Prostate gland (tissue), 2 donors: ENCODE measurements around the gene PIAS1. TPM values are rescaled to one million over a fixed set of nuclear protein-coding genes. Genes with fewer than 3 reads are reported as not detected.

Experiments used
- DNase-seq: peaks from one replicate; pipeline ENCODE4 v3.0.0-alpha.2; 2019; ENCODE audit warnings: low spot score
- H3K27ac ChIP-seq, 2 donors: fragments of 200-600 bp; sonication (generic); 2 replicates each; pipeline ENCODE4 v1.5.1; 2017 to 2019
- H3K27me3 ChIP-seq: fragments of 200-600 bp; sonication (generic); replicated peaks from 2 replicates; pipeline ENCODE4 v1.5.1; 2019; ENCODE audit not compliant: insufficient read depth
- H3K36me3 ChIP-seq, 2 donors: fragments of 200-600 bp; sonication (generic); 1 replicate in 1 of 2; 2 replicates in 1 of 2; pipeline versions ENCODE4 v1.5.1 to v1.8.1; 2017 to 2019
- H3K4me1 ChIP-seq: fragments of 200-600 bp; sonication (generic); replicated peaks from 2 replicates; pipeline ENCODE4 v1.5.1; 2019
- H3K4me3 ChIP-seq, 2 donors: fragments of 200-600 bp; sonication (generic); 2 replicates each; pipeline ENCODE4 v1.5.1; 2017 to 2019
- H3K9me3 ChIP-seq: fragments of 200-600 bp; sonication (generic); 2 replicates; pipeline ENCODE4 v1.5.1; 2017
- CTCF ChIP-seq, 4 experiments: fragments of 200-600 bp in 2 of 4; fragments of 450-650 bp in 2 of 4; sonication (generic) in 2 of 4; IDR thresholded peaks; 1 replicate in 3 of 4; 2 replicates in 1 of 4; pipeline ENCODE4 v1.5.1; 2016 to 2019; ENCODE audit warnings: antibody characterized with exemption in 4 of 4, mild to moderate bottlenecking in 2 of 4, moderate library complexity in 2 of 4
- POLR2A ChIP-seq: fragments of 450-650 bp; IDR thresholded peaks from one replicate; pipeline ENCODE4 v1.6.1; 2016; ENCODE audit warnings: antibody characterized with exemption, mild to moderate bottlenecking
- POLR2AphosphoS5 ChIP-seq: sonication (generic); formaldehyde crosslinking; IDR thresholded peaks from one replicate; pipeline ENCODE4 v1.6.1; 2017; ENCODE audit warnings: antibody characterized with exemption
- WGBS: methylation state at CpG from one replicate; pipeline ENCODE4 v1.1.5; 2018; 5-methylcytosine and 5-hydroxymethylcytosine counted together
- intact Hi-C: fragments of 100-400 bp; cut with DNase I; formaldehyde crosslinking; loops from one replicate; pipeline ENCODE4 v1.14.2; 2022
- total RNA-seq, 2 donors: library from RNA; depleted of rRNA; stranded (reverse); fragments of >200 nt; gene quantifications; one replicate each; pipeline ENCODE4 v1.1.0, GENCODE V29; 2016

Gene PIAS1
- total RNA-seq, 2 donors from 2014 or later, result 40.9 to 58.4 TPM

DNA sequence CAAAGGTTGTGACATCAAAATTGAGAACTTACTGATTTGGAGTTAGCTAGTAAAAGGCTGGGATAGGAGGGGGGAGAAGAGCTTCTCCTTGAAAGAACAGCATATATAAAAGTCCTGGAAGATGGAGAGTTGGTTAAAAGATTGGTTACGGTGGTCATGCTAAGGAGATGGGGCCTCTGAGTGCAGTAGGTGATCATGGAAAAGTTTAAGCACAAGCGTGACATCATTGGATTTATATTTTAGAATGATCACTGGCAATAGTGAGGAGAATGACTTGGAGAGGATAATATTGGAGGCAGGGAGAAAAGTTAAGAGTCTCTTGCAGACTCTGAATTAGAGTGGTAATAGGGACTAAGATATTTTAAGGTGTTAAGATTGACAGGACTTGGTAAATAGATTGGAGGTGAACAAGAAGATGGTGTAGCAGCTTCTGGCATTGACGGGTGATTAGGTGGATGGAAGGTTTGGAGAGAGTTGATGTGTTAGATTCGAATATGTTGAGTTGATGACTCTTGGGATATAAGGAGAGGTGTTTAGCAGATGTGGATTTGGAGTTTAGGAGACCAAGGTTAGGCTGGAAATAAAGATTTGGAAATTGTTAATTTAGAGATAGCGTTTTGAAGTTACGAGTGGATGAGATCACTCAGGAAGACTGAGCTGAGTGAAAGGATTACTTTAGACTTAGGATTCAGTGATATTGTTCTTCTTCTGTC is 19.6 kb downstream of the PIAS1 start:
- Histone ChIP-seq H3K36me3 (no peaks in the 10 kb centered on the region), H3K4me1 (no peaks in the 10 kb centered on the region), H3K27ac (no peak overlapping the region), H3K27me3 (no peaks in the 10 kb centered on the region), H3K4me3 (no peak overlapping the region), H3K9me3 (no peaks in the 10 kb centered on the region)
- no peak for TF ChIP-seq POLR2A
- TF ChIP-seq CTCF (IDR thresholded peaks at IDR 0.05), result no peak
- TF ChIP-seq POLR2AphosphoS5, result no peak
- intact Hi-C loops, result no loop called here
- no peak for DNase-seq
- 88% methylated on average over 6 of the region's 6 CpGs for WGBS

DNA sequence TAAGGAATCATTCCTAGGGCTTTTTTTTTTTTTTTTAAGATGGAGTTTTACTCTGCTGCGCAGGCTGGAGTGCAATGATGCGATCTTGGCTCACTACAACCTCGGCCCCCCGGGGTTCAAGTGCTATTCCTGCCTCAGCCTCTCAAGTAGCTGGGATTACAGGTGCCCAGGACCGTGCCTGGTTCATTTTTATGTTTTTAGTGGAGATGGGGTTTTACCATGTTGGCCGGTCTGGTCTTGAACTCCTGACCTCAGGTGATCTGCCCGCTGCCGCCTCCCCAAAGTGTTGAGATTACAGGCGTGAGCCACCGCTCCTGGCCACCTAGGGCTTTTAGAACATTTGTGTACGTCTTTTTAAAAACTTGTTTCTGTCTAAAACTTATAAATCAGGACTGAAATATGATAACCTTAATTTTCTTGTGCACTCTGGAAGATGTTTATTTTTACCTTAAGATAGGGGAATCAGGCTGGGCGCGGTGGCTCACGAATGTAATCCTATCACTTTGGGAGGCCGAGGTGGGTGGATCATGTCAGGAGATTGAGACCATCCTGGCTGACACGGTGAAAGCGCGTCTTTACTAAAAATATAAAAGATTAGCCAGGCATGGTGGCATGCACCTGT is 21.8 kb downstream of the PIAS1 start:
- Histone ChIP-seq H3K9me3 (no peaks in the 10 kb centered on the region), H3K36me3 (no peaks in the 10 kb centered on the region), H3K27ac (no peak overlapping the region), H3K4me1 (no peaks in the 10 kb centered on the region), H3K4me3 (no peak overlapping the region), H3K27me3 (no peaks in the 10 kb centered on the region)
- intact Hi-C loops, result no loop called here
- no peak for TF ChIP-seq POLR2AphosphoS5
- no peak for TF ChIP-seq CTCF (IDR thresholded peaks at IDR 0.05)
- TF ChIP-seq POLR2A, result no peak
- WGBS, result 92% methylated on average over 18 of the region's 18 CpGs
- DNase-seq, result no peak

GRCh38 chr15:68078365-68078764 is 24.2 kb downstream of the PIAS1 start:
- Histone ChIP-seq H3K27ac (no peak overlapping the region), H3K36me3 (no peaks in the 10 kb centered on the region), H3K4me3 (no peak overlapping the region), H3K9me3 (no peaks in the 10 kb centered on the region), H3K27me3 (no peaks in the 10 kb centered on the region), H3K4me1 (no peaks in the 10 kb centered on the region)
- intact Hi-C loops, result no loop called here
- TF ChIP-seq POLR2A (no peak), POLR2AphosphoS5 (no peak), CTCF (IDR thresholded peaks at IDR 0.05) (no peak)
- 51% methylated on average over 3 of the region's 3 CpGs for WGBS
- DNase-seq, result no peak

DNA sequence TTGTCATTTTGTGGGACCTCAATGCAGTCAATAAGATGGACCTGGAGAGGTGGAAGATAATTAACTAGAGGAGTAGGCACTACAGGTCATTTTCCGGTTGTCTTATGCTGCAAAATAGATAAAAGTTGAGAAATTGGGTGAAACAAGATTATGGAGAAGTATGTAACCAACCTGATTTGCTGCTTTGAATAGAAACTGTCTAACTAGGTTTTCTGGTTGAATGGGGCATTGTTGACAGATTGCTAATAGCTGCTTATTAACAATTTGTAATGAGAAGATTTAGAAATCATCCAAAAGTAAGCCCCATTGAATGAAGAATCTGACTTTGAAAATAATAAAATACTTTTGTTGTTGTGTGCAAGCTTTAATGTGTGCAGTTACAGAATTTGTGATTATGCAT is 26.2 kb downstream of the PIAS1 start:
- Histone ChIP-seq H3K9me3 (no peaks in the 10 kb centered on the region), H3K27ac (no peak overlapping the region), H3K4me3 (no peak overlapping the region), H3K4me1 (no peaks in the 10 kb centered on the region), H3K27me3 (no peaks in the 10 kb centered on the region), H3K36me3 (no peaks in the 10 kb centered on the region)
- DNase-seq, result no peak
- WGBS, result 75% methylated on average over 1 of the region's 1 CpG
- intact Hi-C loops, result no loop called here
- TF ChIP-seq POLR2A (no peak), POLR2AphosphoS5 (no peak), CTCF (IDR thresholded peaks at IDR 0.05) (no peak)

GRCh38 chr15:68080783-68081182 is 26.7 kb downstream of the PIAS1 start:
- WGBS, result 56% methylated on average over 3 of the region's 3 CpGs
- no peaks in the 10 kb centered on the region for H3K27me3 ChIP-seq
- H3K27ac ChIP-seq, result no peak overlapping the region
- DNase-seq, result no peak
- H3K9me3 ChIP-seq, result no peaks in the 10 kb centered on the region
- H3K4me1 ChIP-seq, result no peaks in the 10 kb centered on the region
- intact Hi-C loops, result no loop called here
- no peak overlapping the region for H3K4me3 ChIP-seq
- TF ChIP-seq POLR2A (no peak), POLR2AphosphoS5 (no peak), CTCF (IDR thresholded peaks at IDR 0.05) (no peak)
- H3K36me3 ChIP-seq, result no peaks in the 10 kb centered on the region
